Ectodermal cell (in vitro differentiated cells): Measurements from ENCODE around the gene SMPD1.

Experiments used
- H3K27ac ChIP-seq: 2 replicates; pipeline ENCODE4 v1.7.0; 2013; ENCODE audit warnings: mild to moderate bottlenecking, low read depth, low read length; ENCODE audit not compliant: insufficient read depth, poor library complexity, severe bottlenecking
- H3K27me3 ChIP-seq: 2 replicates; pipeline ENCODE4 v1.7.0; 2013; ENCODE audit warnings: mild to moderate bottlenecking, low read length; ENCODE audit not compliant: insufficient read depth, control insufficient read depth, poor library complexity, severe bottlenecking
- H3K36me3 ChIP-seq: one replicate; pipeline ENCODE4 v1.7.0; 2013; ENCODE audit warnings: low read length; ENCODE audit not compliant: control insufficient read depth, insufficient read depth
- H3K4me1 ChIP-seq: one replicate; pipeline ENCODE4 v1.7.0; 2013; ENCODE audit warnings: low read length; ENCODE audit not compliant: control insufficient read depth, insufficient read depth
- H3K4me3 ChIP-seq: 2 replicates; pipeline ENCODE4 v1.7.0; 2013; ENCODE audit warnings: low read depth, low read length, control low read depth; ENCODE audit not compliant: insufficient read depth
- H3K9me3 ChIP-seq: 2 replicates; pipeline ENCODE4 v1.7.0; 2013; ENCODE audit warnings: mild to moderate bottlenecking, low read length, moderate library complexity; ENCODE audit not compliant: control insufficient read depth
- WGBS, 2 experiments: methylation state at CpG; one replicate each; pipeline ENCODE4 v1.1.7; 2013; ENCODE audit warnings: missing lambda C conversion rate in 2 of 2; 5-methylcytosine and 5-hydroxymethylcytosine counted together

The SMPD1 gene

DNA sequence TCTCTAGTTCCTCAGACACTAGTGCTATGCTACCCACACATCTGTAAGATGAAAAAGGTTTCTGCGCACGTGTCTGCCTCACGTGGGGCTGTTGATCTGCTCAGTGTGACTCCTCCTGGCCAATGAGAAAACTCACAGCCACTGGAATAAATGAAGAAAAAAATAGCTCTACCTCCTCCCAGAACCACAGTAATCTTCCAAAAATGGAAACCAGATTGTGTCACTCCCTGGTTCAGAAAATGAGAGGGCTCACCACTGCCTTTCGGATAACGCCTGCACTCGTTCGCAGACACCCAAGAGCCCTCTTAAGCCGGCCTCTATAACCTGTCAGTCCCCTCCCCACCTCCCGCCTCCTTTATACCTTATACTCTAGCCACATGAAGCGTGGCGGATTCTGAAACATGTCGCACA, 23.5 kb downstream of the SMPD1 start:
- Histone ChIP-seq H3K27ac (no peak overlapping the region), H3K9me3 (no peaks in the 10 kb centered on the region)
- WGBS, 2 experiments: 91% methylated on average over 12 of the region's 12 CpGs

DNA sequence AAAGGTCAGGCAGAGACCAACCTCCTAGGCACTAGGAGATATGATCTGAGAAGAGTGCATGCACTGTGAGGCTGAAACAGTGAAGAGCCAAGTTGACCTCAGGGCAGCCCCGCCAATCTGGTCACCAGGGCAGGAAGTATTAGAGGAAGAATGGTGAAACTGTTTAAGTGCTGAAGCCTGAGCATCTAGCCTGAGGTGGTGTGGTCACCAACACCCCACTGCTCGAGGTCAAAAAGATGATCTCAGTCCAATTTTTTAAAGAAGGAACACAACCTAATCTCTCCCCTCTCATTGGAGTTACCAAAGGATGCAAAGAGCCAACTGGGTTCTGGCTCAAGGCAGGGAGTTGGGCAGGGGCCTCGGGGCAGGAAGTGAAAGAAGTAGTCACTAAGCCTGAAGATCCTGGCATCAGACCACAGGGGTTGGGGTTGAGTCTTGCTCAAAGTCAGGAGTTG, 24.6 kb downstream of the SMPD1 start:
- H3K27ac ChIP-seq: no peak overlapping the region
- H3K27me3 ChIP-seq: peaks cover 7% of the 10 kb centered on the region
- no peaks in the 10 kb centered on the region for H3K9me3 ChIP-seq
- H3K36me3 ChIP-seq: peaks cover 3% of the 10 kb centered on the region
- WGBS, 2 experiments: 94 to 98% methylated on average over 3 of the region's 3 CpGs
- H3K4me1 ChIP-seq: no peaks in the 10 kb centered on the region
- no peak overlapping the region for H3K4me3 ChIP-seq

More for the DNA sequence above, 23.5 kb downstream of the SMPD1 start:
- Histone ChIP-seq H3K27me3 (no peaks in the 10 kb centered on the region), H3K4me1 (no peaks in the 10 kb centered on the region), H3K36me3 (peaks cover 3% of the 10 kb centered on the region), H3K4me3 (no peak overlapping the region)

DNA sequence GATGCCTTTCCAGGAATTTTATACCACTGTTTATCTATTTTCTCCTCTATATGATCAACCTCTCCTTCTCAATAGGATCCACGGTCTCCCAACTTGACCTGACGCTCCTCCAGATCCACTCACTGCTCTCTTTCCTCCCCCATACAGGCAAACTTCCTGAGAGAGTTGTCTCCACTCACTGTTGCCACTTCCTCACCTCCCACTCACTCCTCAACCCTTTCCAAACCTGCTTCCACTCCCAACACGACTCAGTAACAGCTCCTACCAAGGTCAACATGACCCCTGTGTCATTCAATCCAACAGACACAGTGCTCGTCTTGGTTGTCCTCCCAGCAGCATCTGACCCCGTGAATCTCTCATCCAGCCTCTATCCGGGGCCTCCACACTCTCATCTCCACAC, 25.5 kb downstream of the SMPD1 start:
- peaks cover 16% of the 10 kb centered on the region for H3K27me3 ChIP-seq
- no peaks in the 10 kb centered on the region for H3K9me3 ChIP-seq
- no peak overlapping the region for H3K4me3 ChIP-seq
- H3K27ac ChIP-seq: no peak overlapping the region
- H3K36me3 ChIP-seq: no peaks in the 10 kb centered on the region
- WGBS, 2 experiments: 89 to 92% methylated on average over 6 of the region's 6 CpGs
- no peaks in the 10 kb centered on the region for H3K4me1 ChIP-seq

DNA sequence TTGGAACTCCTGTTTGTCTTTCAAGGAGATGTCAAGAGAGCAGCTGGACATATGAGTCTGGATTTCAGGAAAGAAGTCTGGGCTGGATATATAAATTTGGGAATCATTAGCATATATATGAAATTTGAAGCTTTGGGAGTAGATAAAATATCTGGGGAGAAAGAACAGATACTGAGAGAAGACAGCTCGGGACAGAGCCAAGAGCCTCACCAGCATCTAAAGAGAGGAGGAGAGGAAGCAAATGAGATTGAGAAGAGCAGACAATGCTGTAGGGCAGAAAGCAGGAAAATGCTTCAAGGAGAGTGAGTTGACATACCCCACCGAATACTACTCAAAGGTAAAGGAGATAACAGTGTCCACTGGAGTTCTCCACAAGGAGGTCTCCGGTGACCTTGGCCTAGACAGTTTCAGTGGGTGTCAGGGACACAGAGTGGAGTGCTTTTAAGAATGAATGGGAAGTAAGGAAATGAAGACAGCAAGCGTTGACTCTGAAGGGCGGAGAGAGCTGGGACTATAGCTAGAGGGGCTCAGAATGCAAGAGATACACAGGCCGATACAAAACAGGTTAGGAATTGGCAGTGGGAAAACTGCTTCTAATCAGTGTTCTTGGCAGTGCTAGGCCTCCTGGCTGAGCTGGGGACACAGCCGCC, 27.8 kb downstream of the SMPD1 start:
- Histone ChIP-seq H3K36me3 (no peaks in the 10 kb centered on the region), H3K4me3 (peak overlapping the region; percentile 76), H3K27me3 (peaks cover 18% of the 10 kb centered on the region), H3K27ac (no peak overlapping the region), H3K4me1 (no peaks in the 10 kb centered on the region), H3K9me3 (no peaks in the 10 kb centered on the region)
- 53 to 55% methylated on average over 7 of the region's 7 CpGs for WGBS, 2 experiments

DNA sequence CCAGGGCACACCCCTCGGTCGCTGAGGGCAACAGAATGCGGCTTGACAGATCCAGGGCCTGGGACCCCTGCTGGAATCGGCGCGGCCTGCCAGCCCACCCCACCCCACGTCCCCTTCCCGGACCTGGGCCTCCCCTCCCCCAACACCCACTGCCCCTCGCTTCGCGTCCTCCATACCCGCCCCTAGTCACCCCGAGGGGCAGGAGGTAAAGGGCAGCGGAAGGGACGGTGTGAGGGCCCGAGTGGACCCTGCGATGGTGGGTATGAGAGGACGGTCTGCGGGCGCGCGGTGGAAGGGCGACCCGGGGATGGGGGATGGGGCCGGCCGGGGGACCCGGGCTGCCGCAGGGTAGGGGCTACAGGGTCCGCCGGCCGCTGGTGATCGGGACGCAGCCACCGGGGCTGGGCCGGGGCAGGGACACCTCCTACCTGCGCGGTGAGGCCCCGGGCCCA, 28.3 kb downstream of the SMPD1 start:
- peak overlapping the region; percentile 76 for H3K4me3 ChIP-seq
- H3K27ac ChIP-seq: no peak overlapping the region
- H3K36me3 ChIP-seq: no peaks in the 10 kb centered on the region
- H3K27me3 ChIP-seq: peaks cover 23% of the 10 kb centered on the region
- H3K4me1 ChIP-seq: no peaks in the 10 kb centered on the region
- H3K9me3 ChIP-seq: no peaks in the 10 kb centered on the region
- 0% methylated on average over 35 to 38 of the region's 38 CpGs for WGBS, 2 experiments

DNA sequence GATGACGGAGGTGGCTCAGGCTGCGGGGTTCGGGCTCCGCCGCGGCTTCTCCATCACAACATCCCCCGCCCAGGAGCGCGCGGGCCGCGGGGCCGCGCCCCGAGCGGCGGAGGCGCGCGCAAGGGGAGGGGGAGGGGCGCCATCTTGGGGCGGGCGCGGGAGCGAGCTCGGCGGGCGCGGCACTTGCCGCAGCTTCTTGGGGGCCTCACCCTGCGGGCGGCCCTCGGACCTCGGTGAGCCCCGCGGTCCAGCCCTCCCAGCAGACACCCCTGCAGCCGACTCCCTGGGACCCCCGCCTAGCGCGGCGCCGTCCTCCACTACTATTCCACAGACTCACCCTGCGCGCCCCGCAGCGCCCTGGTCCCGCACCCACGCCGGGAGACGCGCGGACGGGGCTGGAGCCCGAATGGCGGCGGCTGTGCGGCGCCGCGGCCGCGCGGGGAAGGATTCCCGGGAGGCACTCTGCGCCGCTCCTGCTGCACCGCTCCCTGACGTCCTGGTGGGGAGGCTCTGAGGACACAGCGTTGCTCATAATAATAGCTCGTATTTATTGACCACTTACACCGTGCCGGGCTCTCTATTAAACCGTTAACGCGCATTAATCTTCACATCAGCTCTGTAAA, 28.8 kb downstream of the SMPD1 start, which contains the start of gene APBB1:
APBB1 (minus strand) TSS at position 86 of the 623 bp plus-strand sequence. CDS start 7,747 bp downstream, outside the sequence.
- H3K4me3 ChIP-seq: peak within 1 kb of the TSS; percentile 76
- no peak within 1 kb of the TSS for H3K27ac ChIP-seq
- no peaks in the 10 kb centered on the region for H3K36me3 ChIP-seq
- H3K9me3 ChIP-seq: no peaks in the 10 kb centered on the region
- peaks cover 23% of the 10 kb centered on the region for H3K27me3 ChIP-seq
- WGBS, 2 experiments: 0 to 1% methylated on average over 75 of the region's 75 CpGs
- H3K4me1 ChIP-seq: no peaks in the 10 kb centered on the region

DNA sequence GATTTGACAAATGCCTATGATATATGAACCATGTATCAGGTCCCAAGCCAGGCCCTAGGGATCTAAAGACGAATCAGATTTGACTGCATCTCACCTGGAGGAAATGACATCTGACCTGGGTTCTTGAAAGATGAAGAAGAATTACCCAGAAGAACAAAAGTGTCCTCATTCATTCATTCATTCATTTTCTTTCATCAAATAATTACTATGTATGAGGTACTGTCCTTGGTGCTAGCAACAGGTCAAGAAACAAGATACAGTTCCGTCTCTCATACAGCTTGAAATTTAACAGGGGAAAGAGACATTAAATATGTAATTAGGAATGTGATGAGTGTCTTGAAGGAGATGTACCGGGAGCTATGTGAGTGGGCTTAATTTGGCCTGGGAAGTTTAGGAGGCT, 30.4 kb downstream of the SMPD1 start:
- WGBS, 2 experiments: 93 to 95% methylated on average over 3 of the region's 3 CpGs
- H3K9me3 ChIP-seq: no peaks in the 10 kb centered on the region
- no peaks in the 10 kb centered on the region for H3K4me1 ChIP-seq
- no peak overlapping the region for H3K27ac ChIP-seq
- peaks cover 23% of the 10 kb centered on the region for H3K27me3 ChIP-seq
- H3K4me3 ChIP-seq: no peak overlapping the region
- H3K36me3 ChIP-seq: no peaks in the 10 kb centered on the region

DNA sequence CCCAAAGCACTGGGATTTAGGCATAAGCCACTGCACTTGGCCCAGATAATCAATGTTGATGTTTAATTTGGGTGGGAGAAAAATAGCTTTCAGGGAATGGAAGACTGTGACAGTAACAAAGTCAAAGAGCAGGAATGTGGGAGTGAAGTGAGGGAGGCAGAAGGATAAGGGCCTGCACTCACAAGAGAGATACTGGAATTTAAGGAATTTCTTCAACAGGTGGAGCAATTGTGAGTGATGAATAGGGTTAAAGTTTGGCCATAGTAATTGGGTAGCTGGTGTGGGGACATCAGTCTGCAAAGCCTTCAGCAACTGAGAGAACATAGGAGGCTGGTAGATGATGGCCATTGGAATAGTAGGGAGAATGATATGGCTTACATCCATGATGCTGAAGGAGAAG, 37.2 kb downstream of the SMPD1 start:
- no peaks in the 10 kb centered on the region for H3K9me3 ChIP-seq
- no peak overlapping the region for H3K27ac ChIP-seq
- no peaks in the 10 kb centered on the region for H3K36me3 ChIP-seq
- H3K4me1 ChIP-seq: no peaks in the 10 kb centered on the region
- peaks cover 7% of the 10 kb centered on the region for H3K27me3 ChIP-seq
- no peak overlapping the region for H3K4me3 ChIP-seq

DNA sequence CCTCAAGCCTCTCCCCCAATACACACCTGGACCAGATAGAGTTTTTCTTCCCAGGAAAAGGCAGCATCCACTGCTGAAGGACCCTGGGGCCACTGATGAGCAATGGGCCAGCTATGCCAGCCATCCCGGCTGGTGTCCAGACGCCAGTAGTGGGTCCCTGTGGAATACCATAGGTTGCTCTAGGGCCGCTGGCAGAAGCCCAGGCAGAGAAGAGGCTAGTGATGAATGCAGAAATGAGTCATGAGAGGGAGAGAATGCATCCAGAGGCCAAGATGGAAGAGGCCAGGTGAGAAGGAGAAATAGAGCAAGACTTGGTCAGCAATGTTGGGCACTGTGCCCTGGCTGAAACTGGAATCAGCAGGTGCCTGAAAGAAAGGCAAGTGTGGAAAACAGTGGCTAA, 41.6 kb downstream of the SMPD1 start:
- Histone ChIP-seq H3K36me3 (no peaks in the 10 kb centered on the region), H3K9me3 (no peaks in the 10 kb centered on the region), H3K27ac (no peak overlapping the region), H3K4me3 (no peak overlapping the region), H3K27me3 (no peaks in the 10 kb centered on the region), H3K4me1 (no peaks in the 10 kb centered on the region)
- 91 to 92% methylated on average over 3 of the region's 3 CpGs for WGBS, 2 experiments

DNA sequence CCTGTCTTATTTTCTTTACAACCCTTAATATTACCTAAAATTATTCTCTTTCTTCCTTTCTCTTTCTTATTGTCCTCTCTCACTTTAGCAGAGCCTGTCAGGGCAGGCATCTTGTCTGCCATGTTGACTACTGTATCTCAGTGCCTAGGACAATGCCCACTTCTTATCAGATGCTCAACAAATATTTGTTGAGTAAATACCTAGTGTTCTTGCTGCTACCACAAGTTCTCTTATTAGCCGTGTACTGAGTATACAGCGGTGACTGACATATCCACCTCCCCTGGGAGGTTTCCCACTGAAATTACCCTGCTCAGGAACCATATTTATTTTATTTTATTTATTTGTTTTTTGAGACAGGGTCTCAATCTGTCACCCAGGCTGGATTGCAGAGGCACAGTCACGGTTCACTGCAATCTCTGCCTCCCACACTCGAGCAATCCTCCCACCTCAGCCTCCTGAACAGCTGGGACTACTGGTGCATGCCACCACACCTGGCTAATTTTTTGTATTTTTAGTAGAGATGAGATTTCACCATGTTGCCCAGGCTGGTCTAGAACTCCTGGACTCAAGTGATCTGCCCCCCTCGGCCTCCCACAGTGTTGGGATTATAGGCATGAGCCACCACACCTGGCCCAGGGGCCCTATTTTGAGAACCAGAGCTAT, 43.9 kb downstream of the SMPD1 start:
- H3K4me3 ChIP-seq: no peak overlapping the region
- 87 to 89% methylated on average over 5 of the region's 5 CpGs for WGBS, 2 experiments
- H3K27me3 ChIP-seq: no peaks in the 10 kb centered on the region

More for the DNA sequence above, 43.9 kb downstream of the SMPD1 start:
- H3K4me1 ChIP-seq: no peaks in the 10 kb centered on the region
- no peak overlapping the region for H3K27ac ChIP-seq
- no peaks in the 10 kb centered on the region for H3K36me3 ChIP-seq
- H3K9me3 ChIP-seq: no peaks in the 10 kb centered on the region
